ENCODE data around the gene COTL1.

The COTL1 gene

GRCh38 chr16:84613408-84614072 is 4.3 kb downstream of the COTL1 start:
- no peak for DNase-seq

DNA sequence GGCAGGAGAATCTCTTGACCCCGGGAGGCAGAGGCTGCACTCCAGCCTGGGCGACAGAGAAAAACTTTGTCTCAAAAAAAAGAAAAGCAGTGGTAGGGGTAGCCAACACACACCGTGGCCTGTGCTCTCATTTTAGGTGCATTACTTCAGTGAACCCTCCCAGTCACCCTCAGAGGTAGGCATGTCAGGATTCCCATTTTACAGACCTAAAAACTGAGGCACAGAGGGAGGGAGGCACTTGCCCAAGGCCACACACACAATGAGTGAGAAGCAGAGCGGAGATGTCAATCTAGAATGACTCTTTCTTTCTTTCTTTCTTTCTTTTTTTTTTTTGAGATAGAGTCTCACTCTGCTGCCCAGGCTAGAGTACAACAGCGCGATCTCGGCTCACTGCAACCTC is 5.2 kb downstream of the COTL1 start:
- DNase-seq: no peak

DNA sequence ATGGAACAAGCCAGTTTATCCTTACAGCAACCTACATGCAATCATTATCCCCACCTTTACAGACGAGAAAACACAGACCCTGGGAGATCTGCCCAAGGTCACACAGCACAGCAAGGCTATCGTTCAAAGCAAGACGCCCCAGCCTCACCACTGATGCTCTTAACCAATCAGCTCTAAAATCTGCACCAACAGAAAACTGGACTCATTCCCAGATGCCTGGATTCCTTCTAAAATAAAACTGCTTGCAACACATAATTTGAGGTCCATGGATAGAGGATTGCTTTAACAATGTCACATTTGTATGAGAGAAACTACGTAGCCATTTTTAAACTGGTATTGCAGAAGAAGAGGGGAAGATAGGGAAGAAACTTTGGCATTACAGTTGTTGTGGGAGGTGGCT is 6.8 kb downstream of the COTL1 start:
- no peak for DNase-seq

- DNase-seq: no peak
Measured at GRCh38 chr16:84610376-84610775, 7.5 kb downstream of the COTL1 start.

GRCh38 chr16:84609563-84610177 is 8.2 kb downstream of the COTL1 start:
- no peak for DNase-seq

- DNase-seq: no peak
Measured at GRCh38 chr16:84608282-84608681, 9.6 kb downstream of the COTL1 start.

GRCh38 chr16:84607694-84608093 is 10.2 kb downstream of the COTL1 start:
- DNase-seq: no peak

- DNase-seq: no peak
Measured at GRCh38 chr16:84607061-84607460, 10.8 kb downstream of the COTL1 start.

GRCh38 chr16:84606081-84606875 is 11.6 kb downstream of the COTL1 start:
- no peak for DNase-seq

DNA sequence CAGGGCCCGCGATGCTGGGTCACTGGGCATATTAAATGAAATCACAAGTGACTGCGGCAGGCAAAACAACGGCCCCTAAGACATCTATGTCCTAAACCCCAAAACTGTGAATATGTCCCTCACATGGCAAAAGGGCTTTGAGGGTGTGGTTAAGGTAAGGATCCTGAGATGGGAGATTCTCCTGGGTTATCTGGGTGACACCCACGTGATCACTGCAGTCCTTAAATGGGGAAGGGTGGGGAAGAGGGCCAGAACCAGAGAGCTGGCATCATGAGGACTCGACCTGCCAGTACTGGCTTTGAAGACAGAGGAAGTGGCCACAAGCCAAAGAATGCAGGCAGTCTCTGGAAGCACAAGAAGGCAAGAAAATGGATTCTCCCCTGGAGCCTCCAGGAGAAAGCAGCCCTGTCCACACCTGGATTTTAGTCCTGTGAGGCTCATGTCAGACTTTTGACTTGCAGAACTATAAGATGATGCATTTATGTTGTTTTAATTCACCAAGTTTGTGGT is 12.5 kb downstream of the COTL1 start:
- DNase-seq: no peak

- no peak for DNase-seq
Measured at GRCh38 chr16:84604477-84605013, 13.3 kb downstream of the COTL1 start.

- DNase-seq: no peak
Measured at GRCh38 chr16:84603940-84604339, 13.9 kb downstream of the COTL1 start.

GRCh38 chr16:84603140-84603816 is 14.6 kb downstream of the COTL1 start:
- no peak for DNase-seq

DNA sequence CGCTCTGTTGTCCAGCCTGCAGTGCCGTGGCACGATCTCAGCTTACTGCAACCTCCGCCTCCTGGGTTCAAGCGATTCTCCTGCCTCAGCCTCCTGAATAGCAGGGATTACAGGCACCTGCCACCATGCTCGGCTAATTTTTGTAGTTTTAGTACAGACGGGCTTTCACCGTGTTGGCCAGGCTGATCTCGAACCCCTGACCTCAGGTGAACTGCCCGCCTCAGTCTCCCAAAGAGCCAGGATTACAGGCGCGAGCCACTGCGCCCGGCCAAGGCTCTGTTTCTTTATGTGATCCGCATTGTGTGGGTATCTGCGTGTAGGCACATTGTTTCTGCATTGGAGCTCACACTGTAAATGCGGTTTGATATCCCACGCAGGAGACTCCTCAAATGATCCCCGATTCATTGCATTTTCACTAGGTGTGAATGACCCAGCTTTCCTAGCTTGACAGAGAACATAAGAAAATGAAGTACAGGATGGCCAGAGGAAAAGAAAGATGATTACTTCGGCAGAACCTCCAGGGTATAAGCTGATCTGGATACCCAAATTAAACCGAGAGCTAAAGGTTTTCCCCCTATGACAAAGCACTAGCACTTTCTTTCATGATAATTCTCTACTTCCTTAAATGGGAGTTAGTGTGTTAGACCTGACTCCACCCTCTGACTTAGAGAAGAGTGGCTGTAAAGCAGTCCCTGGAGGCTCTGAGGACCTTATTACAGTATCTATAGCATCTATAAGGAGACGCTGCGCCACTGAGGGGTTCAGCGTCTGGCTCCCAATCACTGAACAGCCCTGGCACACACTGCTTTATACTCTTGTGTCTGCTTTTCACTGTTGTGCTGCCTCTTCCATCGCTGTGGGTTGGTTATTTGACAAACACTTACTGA is 17.3 kb downstream of the COTL1 start:
- DNase-seq: no peak

DNA sequence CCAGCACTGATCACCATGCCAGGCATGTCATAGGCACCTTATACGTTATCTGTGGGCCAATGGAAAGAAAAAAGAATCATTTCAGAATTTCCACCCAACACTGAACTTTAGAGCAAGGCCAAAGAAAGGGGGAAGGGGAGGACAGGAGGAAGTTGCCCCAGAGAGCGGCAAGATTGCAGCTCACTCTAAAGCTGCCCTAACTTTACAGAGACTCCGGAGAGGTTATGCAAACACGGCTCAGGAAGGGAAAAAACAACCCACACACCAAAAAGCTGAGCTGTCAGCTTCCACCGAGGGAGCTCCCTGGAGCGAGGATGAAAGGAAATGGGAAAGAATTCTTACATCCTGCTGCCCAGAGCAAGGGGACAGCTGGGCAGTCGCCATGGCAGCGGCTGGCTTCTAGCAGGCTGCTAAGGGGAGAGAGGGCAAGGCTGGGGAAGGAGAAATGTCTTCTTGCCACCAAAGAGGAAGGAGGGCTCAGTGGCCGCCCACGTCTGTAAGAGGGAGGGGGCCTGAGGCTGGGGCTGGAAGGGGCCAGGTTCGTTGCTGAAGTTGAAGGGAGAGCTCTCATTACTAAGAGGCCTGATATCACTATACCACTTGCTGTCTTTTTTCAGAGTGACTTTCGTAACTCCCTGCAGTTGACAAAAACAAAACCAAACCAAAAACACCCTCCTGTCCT is 18.2 kb downstream of the COTL1 start:
- DNase-seq: no peak

- DNase-seq: no peak
Measured at GRCh38 chr16:84598360-84598759, 19.5 kb downstream of the COTL1 start.

GRCh38 chr16:84597931-84598351 is 19.9 kb downstream of the COTL1 start:
- no peak for DNase-seq

- no peak for DNase-seq
Measured at GRCh38 chr16:84597528-84597896, 20.4 kb downstream of the COTL1 start.

DNA sequence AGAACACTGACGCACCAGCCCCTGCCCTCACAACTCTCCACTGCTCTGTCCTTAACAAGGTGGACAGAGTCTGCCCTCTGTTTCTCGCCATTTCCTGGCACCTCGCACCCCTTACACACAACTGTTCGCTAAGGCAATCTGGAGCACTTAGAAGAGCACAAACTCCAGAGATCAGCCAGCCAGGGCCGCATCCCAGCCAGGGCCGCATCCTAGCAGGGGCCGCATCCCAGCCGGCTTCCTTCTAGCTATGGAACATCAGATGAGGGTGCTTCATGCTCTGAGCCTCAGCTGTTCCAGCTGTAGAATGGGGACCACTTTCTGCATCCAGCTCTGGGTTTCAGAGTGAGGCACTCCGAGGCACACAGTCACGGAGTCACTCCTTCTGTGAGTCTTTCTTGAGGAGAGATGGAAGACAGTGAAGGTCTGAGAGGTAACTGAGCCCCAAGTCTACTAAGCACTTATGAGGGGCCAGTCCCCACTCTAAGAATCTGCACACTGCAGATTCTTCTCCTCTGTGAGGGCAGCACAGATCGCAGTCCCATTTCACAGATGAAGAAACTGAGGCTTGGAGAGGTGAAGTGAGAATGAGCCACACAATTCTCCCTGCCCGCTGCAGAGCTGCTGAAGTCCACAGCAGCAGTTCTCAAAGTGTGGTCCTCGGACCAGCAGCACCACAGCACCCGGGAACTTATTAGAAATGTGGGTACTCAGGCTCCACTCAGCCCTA is 20.9 kb downstream of the COTL1 start:
- DNase-seq: no peak

DNA sequence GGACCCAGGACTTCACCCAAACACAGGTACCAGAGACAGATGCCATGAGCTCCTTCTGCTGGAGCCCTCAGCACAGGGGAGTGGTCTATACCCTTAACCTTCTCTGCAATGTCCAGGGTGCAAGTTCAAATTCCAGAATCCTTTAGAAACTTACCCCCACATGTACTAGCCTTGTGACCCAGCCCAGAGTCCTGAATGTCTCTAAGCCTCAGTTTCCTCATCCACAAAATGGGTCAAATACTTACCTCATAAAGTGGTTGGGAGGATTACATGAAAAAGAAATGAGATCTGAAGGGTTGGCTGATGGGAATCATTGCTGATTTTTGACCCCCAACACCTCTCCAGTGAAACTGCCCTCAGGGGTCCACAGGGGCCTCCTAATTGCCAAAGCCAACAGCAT is 21.7 kb downstream of the COTL1 start:
- no peak for DNase-seq

- DNase-seq: no peak
Measured at GRCh38 chr16:84595052-84595481, 22.8 kb downstream of the COTL1 start.

Data from NCI-H2227 treated with DMSO at 0.1 percent for 48 hours (cell line).